Measurements from ENCODE around the gene SCYL1.

- no peak for TF ChIP-seq CTCF (IDR thresholded peaks at IDR 0.05)
- TF ChIP-seq EP300 (IDR thresholded peaks at IDR 0.05), result no peak
These were observed 37.9 kb downstream of the SCYL1 start for GRCh38 chr11:65562788-65563187.

Measured in esophagus muscularis mucosa (tissue), 3 donors.